H1 (cell line): ENCODE results near the gene STX11. TPM values are rescaled to one million over a fixed set of nuclear protein-coding genes. Genes with fewer than 3 reads are reported as not detected.

Source experiments
- CTCF ChIA-PET: fragments of 300-600 bp; sonication (Branson Sonifier 250); formaldehyde crosslinking; loops from one replicate; lab custom pipeline; 2021; ENCODE audit not compliant: partially characterized antibody; lab: Charles Lee
- POLR2A ChIA-PET: fragments of 300-600 bp; sonication (Branson Sonifier 250); formaldehyde crosslinking; loops from one replicate; lab custom pipeline; 2021; ENCODE audit warnings: inconsistent platforms; ENCODE audit not compliant: partially characterized antibody; lab: Charles Lee
- DNase-seq, 2 experiments: peaks; one replicate each; pipeline versions ENCODE4 v3.0.0 to v3.0.0-alpha.2; 2010 to 2022; ENCODE audit warnings: low spot score in 2 of 2, low read depth in 1 of 2, mixed read lengths in 1 of 2
- FAIRE-seq: peaks from 2 replicates; lab custom pipeline; 2011; peaks lifted over from hg19 to GRCh38; lab: Jason Lieb, UNC
- H2AFZ ChIP-seq: 2 replicates; pipeline ENCODE4 v1.8.1; 2012; ENCODE audit warnings: low read length, inconsistent platforms
- H2AK5ac ChIP-seq: 2 replicates; pipeline ENCODE4 v1.6.1; 2013; ENCODE audit warnings: low read depth, low read length
- H2BK120ac ChIP-seq: replicated peaks from 2 replicates; pipeline ENCODE3; 2013; ENCODE audit warnings: low read depth, low read length, inconsistent platforms
- H2BK12ac ChIP-seq: 2 replicates; pipeline ENCODE4 v1.6.1; 2013; ENCODE audit warnings: low read depth, low read length
- H2BK15ac ChIP-seq: 2 replicates; pipeline ENCODE4 v1.6.1; 2013; ENCODE audit warnings: low read length
- H2BK20ac ChIP-seq: 2 replicates; pipeline ENCODE4 v1.6.1; 2013; ENCODE audit warnings: low read length
- H2BK5ac ChIP-seq: 2 replicates; pipeline ENCODE4 v1.6.1; 2013; ENCODE audit warnings: low read depth, low read length
- H3K14ac ChIP-seq: 2 replicates; pipeline ENCODE4 v1.6.1; 2013; ENCODE audit warnings: inconsistent platforms; ENCODE audit not compliant: insufficient read length
- H3K18ac ChIP-seq: 2 replicates; pipeline ENCODE4 v1.6.1; 2013; ENCODE audit warnings: low read length; ENCODE audit errors: extremely low read depth
- H3K23ac ChIP-seq: 2 replicates; pipeline ENCODE4 v1.6.1; 2013; ENCODE audit warnings: inconsistent platforms; ENCODE audit not compliant: insufficient read length
- H3K23me2 ChIP-seq: 2 replicates; pipeline ENCODE4 v1.6.1; 2013; ENCODE audit warnings: low read depth, low read length
- H3K27ac ChIP-seq: 2 replicates; pipeline ENCODE4 v1.6.1; 2011; ENCODE audit warnings: low read depth, low read length, inconsistent platforms
- H3K27me3 ChIP-seq, 4 experiments: replicated peaks in 1 of 4; 1 replicate in 1 of 4; 2 replicates in 3 of 4; pipeline versions ENCODE4 v1.6.1 to v1.8.1; 2011 to 2013; ENCODE audit warnings: low read length in 3 of 4, mild to moderate bottlenecking in 3 of 4, inconsistent platforms in 2 of 4, mixed read lengths in 2 of 4, moderate library complexity in 1 of 4; ENCODE audit not compliant: control insufficient read depth in 3 of 4, insufficient read depth in 3 of 4; ENCODE audit errors: extremely low read depth in 1 of 4
- H3K36me3 ChIP-seq, 4 experiments: 2 replicates each; pipeline versions ENCODE4 v1.6.1 to v1.8.1; 2011 to 2013; ENCODE audit warnings: mild to moderate bottlenecking in 4 of 4, low read length in 3 of 4, moderate library complexity in 2 of 4, control low read depth in 1 of 4, inconsistent platforms in 1 of 4; ENCODE audit not compliant: insufficient read depth in 4 of 4, control insufficient read depth in 2 of 4
- H3K4ac ChIP-seq: replicated peaks from 2 replicates; pipeline ENCODE3; 2013; ENCODE audit warnings: low read length, low read depth, mixed read lengths, inconsistent platforms; ENCODE audit not compliant: insufficient read length
- H3K4me1 ChIP-seq, 4 experiments: replicated peaks in 1 of 4; 1 replicate in 1 of 4; 2 replicates in 3 of 4; pipeline versions ENCODE4 v1.6.1 to v1.8.1; 2011 to 2013; ENCODE audit warnings: low read length in 3 of 4, inconsistent platforms in 2 of 4, mixed read lengths in 1 of 4; ENCODE audit not compliant: insufficient read depth in 4 of 4, control insufficient read depth in 3 of 4
- H3K4me2 ChIP-seq, 2 experiments: 2 replicates each; pipeline versions ENCODE4 v1.6.1 to v1.8.1; 2011 to 2013; ENCODE audit warnings: low read depth in 2 of 2, low read length in 2 of 2, control low read depth in 1 of 2, inconsistent platforms in 1 of 2, mild to moderate bottlenecking in 1 of 2; ENCODE audit not compliant: insufficient read depth in 1 of 2
- H3K4me3 ChIP-seq, 4 experiments: fragments of 200-600, 300-600 bp in 1 of 4; sonication (generic), shearing (Covaris generic), sonication (Bioruptor Twin) in 1 of 4; 2 replicates each; pipeline versions ENCODE4 v1.5.1 to v1.8.1; 2011 to 2016; ENCODE audit warnings: low read length in 4 of 4, low read depth in 3 of 4, control low read depth in 2 of 4, inconsistent platforms in 2 of 4, mild to moderate bottlenecking in 2 of 4, mixed read lengths in 1 of 4, moderate library complexity in 1 of 4; ENCODE audit not compliant: insufficient read depth in 2 of 4; ENCODE audit errors: extremely low read depth in 1 of 4
- H3K56ac ChIP-seq: replicated peaks from 2 replicates; pipeline ENCODE3; 2013; ENCODE audit warnings: low read depth, mild to moderate bottlenecking, mixed read lengths, low read length, inconsistent platforms; ENCODE audit not compliant: insufficient read length
- H3K79me1 ChIP-seq: 2 replicates; pipeline ENCODE4 v1.6.1; 2013; ENCODE audit warnings: low read depth, low read length, control low read depth
- H3K79me2 ChIP-seq, 2 experiments: 2 replicates each; pipeline versions ENCODE4 v1.6.1 to v1.8.1; 2012 to 2013; ENCODE audit warnings: low read length in 2 of 2, mild to moderate bottlenecking in 2 of 2, inconsistent platforms in 1 of 2; ENCODE audit not compliant: insufficient read depth in 2 of 2, control insufficient read depth in 1 of 2
- H3K9ac ChIP-seq, 4 experiments: replicated peaks in 1 of 4; 1 replicate in 1 of 4; 2 replicates in 3 of 4; pipeline versions ENCODE4 v1.6.1 to v1.8.1; 2011 to 2013; ENCODE audit warnings: low read depth in 3 of 4, low read length in 3 of 4, control low read depth in 2 of 4, mild to moderate bottlenecking in 2 of 4, moderate library complexity in 2 of 4, inconsistent platforms in 1 of 4; ENCODE audit errors: extremely low read depth in 1 of 4
- H3K9me3 ChIP-seq, 2 experiments: 2 replicates each; pipeline versions ENCODE4 v1.6.1 to v1.8.1; 2012 to 2013; ENCODE audit warnings: mild to moderate bottlenecking in 2 of 2, moderate library complexity in 2 of 2, control low read depth in 1 of 2, inconsistent platforms in 1 of 2, low read depth in 1 of 2, low read length in 1 of 2, mixed read lengths in 1 of 2; ENCODE audit not compliant: insufficient read depth in 2 of 2
- H4K20me1 ChIP-seq, 2 experiments: replicated peaks in 1 of 2; 2 replicates each; pipeline versions ENCODE3 to v1.8.1; 2011 to 2013; ENCODE audit warnings: inconsistent platforms in 2 of 2, low read length in 2 of 2, mild to moderate bottlenecking in 1 of 2; ENCODE audit not compliant: insufficient read depth in 2 of 2, control insufficient read depth in 1 of 2
- H4K5ac ChIP-seq: 2 replicates; pipeline ENCODE4 v1.6.1; 2013; ENCODE audit warnings: low read length, low read depth, mixed read lengths, inconsistent platforms; ENCODE audit not compliant: insufficient read length
- H4K8ac ChIP-seq: 2 replicates; pipeline ENCODE4 v1.8.0; 2013; ENCODE audit warnings: mild to moderate bottlenecking, moderate library complexity, low read length, inconsistent platforms; ENCODE audit not compliant: insufficient read depth; ENCODE audit errors: extremely low read depth
- H4K91ac ChIP-seq: replicated peaks from 2 replicates; pipeline ENCODE3; 2013; ENCODE audit warnings: low read length, mixed read lengths, inconsistent platforms; ENCODE audit not compliant: insufficient read length
- BACH1 ChIP-seq: IDR thresholded peaks from 2 replicates; pipeline ENCODE4 v1.6.1; 2012; ENCODE audit warnings: low read length, improper control_type of control experiment
- CHD1 ChIP-seq: IDR thresholded peaks from 2 replicates; pipeline ENCODE4 v1.6.1; 2012; ENCODE audit warnings: low read depth, low read length, improper control_type of control experiment
- CHD2 ChIP-seq: IDR thresholded peaks from 2 replicates; pipeline ENCODE4 v1.6.1; 2012; ENCODE audit warnings: low read length, improper control_type of control experiment
- GABPA ChIP-seq: IDR thresholded peaks from 2 replicates; pipeline ENCODE4 v1.6.1; 2011; ENCODE audit warnings: mild to moderate bottlenecking, low read length, moderate library complexity, borderline replicate concordance; ENCODE audit not compliant: insufficient read depth
- HDAC2 ChIP-seq, 2 experiments: fragments of 300-600 bp in 1 of 2; sonication (generic) in 1 of 2; IDR thresholded peaks; 2 replicates each; pipeline ENCODE4 v1.6.1; 2011 to 2012; ENCODE audit warnings: low read depth in 2 of 2, low read length in 2 of 2, mild to moderate bottlenecking in 2 of 2, moderate library complexity in 2 of 2, borderline replicate concordance in 1 of 2, inconsistent platforms in 1 of 2
- KDM4A ChIP-seq: IDR thresholded peaks from one replicate; pipeline ENCODE4 v1.7.1; 2012; ENCODE audit warnings: low read depth, mild to moderate bottlenecking, moderate library complexity, low read length, inconsistent platforms; ENCODE audit not compliant: severe bottlenecking
- PHF8 ChIP-seq: fragments of 200-600 bp; sonication (generic); conservative IDR thresholded peaks from 2 replicates; pipeline ENCODE4 v1.7.1; 2012; ENCODE audit warnings: low read depth, mild to moderate bottlenecking, inconsistent platforms, low read length, moderate library complexity
- POLR2A ChIP-seq, 2 experiments: IDR thresholded peaks; 1 replicate in 1 of 2; 2 replicates in 1 of 2; pipeline ENCODE4 v1.6.1; 2011; ENCODE audit warnings: low read depth in 2 of 2, low read length in 2 of 2, mild to moderate bottlenecking in 2 of 2; ENCODE audit errors: control extremely low read depth in 1 of 2
- SAP30 ChIP-seq: fragments of 300-600 bp; sonication (generic); IDR thresholded peaks from 2 replicates; pipeline ENCODE4 v1.7.1; 2012; ENCODE audit warnings: low read length, moderate library complexity, mild to moderate bottlenecking, inconsistent platforms; ENCODE audit not compliant: insufficient read depth, insufficient replicate concordance
- SIN3A ChIP-seq, 2 experiments: IDR thresholded peaks in 1 of 2; conservative IDR thresholded peaks in 1 of 2; 2 replicates each; pipeline ENCODE4 v1.6.1; 2011 to 2012; ENCODE audit warnings: low read length in 2 of 2, improper control_type of control experiment in 1 of 2, low read depth in 1 of 2, mild to moderate bottlenecking in 1 of 2
- YY1 ChIP-seq: IDR thresholded peaks from 2 replicates; pipeline ENCODE4 v1.6.1; 2011; ENCODE audit warnings: low read depth, mild to moderate bottlenecking, low read length
- WGBS, 2 experiments: shearing (Covaris generic) in 1 of 2; methylation state at CpG; one replicate each; pipeline versions ENCODE4 v1.1.6 to v1.1.7; 2013 to 2015; ENCODE audit warnings: low lambda C conversion rate in 2 of 2, mixed read lengths in 2 of 2, inconsistent platforms in 1 of 2, low coverage in 1 of 2, missing lambda C conversion rate in 1 of 2; ENCODE audit not compliant: insufficient replicate concordance in 2 of 2, insufficient coverage in 1 of 2, insufficient read length in 1 of 2; ENCODE audit errors: extremely low coverage in 1 of 2, missing lambda C conversion rate in 1 of 2; 5-methylcytosine and 5-hydroxymethylcytosine counted together
- polyA plus RNA-seq, 7 experiments: library from polyadenylated mRNA; depleted of rRNA in 3 of 7; stranded (reverse) in 5 of 7; unstranded in 2 of 7; fragments of >200 nt in 5 of 7; fragments of 200-250 nt in 2 of 7; gene quantifications; 1 replicate in 5 of 7; 2 replicates in 1 of 7; 4 replicates in 1 of 7; pipeline versions ENCODE4 v1.2.1 to v1.2.3, GENCODE V29; 2011 to 2013; ENCODE audit warnings: missing spikeins in 2 of 7, mixed read lengths in 2 of 7
- total RNA-seq: library from RNA; stranded (reverse); fragmentation: NEBNext Ultra II Directional; extraction: Animal tissue kit (Norgen Biotek cat#: 25700); gene quantifications from 2 replicates; pipeline ENCODE4 v1.2.1, GENCODE V29; 2021

STX11 gene
- total and polyA plus RNA-seq, 2 of the 8 experiments (the other 6 are each of a cell fraction or from before 2014, with no cell fraction given), result 0.15 to 0.34 TPM

GRCh38 chr6:144139817-144140216 is 10.5 kb upstream of the STX11 start:
- Histone ChIP-seq H3K9ac (no peak overlapping the region), H2AK5ac (no peak overlapping the region), H3K4me2 (no peak overlapping the region), H2BK5ac (no peak overlapping the region), H3K9me3 (no peaks in the 10 kb centered on the region), H3K56ac (no peak overlapping the region), H3K14ac (no peak overlapping the region), H4K91ac (no peak overlapping the region), H3K23ac (no peak overlapping the region), H3K18ac (no peak overlapping the region), H3K4ac (no peak overlapping the region), H3K4me1 (no peaks in the 10 kb centered on the region), H2BK15ac (no peak overlapping the region), H3K23me2 (no peaks in the 10 kb centered on the region), H4K5ac (no peak overlapping the region), H3K4me3 (no peak overlapping the region), H2BK20ac (no peak overlapping the region), H2BK12ac (no peak overlapping the region), H4K8ac (no peak overlapping the region), H2AFZ (no peak overlapping the region), H3K27ac (no peak overlapping the region), H3K36me3 (no peaks in the 10 kb centered on the region), H4K20me1 (no peaks in the 10 kb centered on the region), H3K79me1 (no peaks in the 10 kb centered on the region; the same call in 1 of the 2 replicates), H2BK120ac (no peak overlapping the region), H3K27me3 (no peaks in the 10 kb centered on the region), H3K79me2 (no peaks in the 10 kb centered on the region)
- no peak for DNase-seq
- FAIRE-seq, result no peak
- 91% methylated on average over 3 of the region's 3 CpGs; no CpG with 5 or more reads in 1 of the 2 experiments for WGBS, 2 experiments
- CTCF ChIA-PET, result interaction anchor here (0.8 to 1.8 kb wide), 4 partner anchors 10 to 187 kb away, joined by 3 to 4 read pairs (median 3); no protein-coding TSS in a partner anchor
- POLR2A ChIA-PET, result no interaction called here
- TF ChIP-seq BACH1 (no peak), SAP30 (no peak), GABPA (no peak), POLR2A (IDR thresholded peaks at IDR 0.05; ENCODE audit: control extremely low read depth in 1 of 2, low read depth in 2 of 2, low read length in 2 of 2) (no peak), KDM4A (no peak), YY1 (no peak), SIN3A (conservative IDR thresholded peaks at IDR 0.05 in 1 of 2, IDR thresholded peaks at IDR 0.05 in 1 of 2; ENCODE audit: low read depth in 1 of 2, low read length in 2 of 2) (no peak), CHD1 (no peak), PHF8 (no peak), CHD2 (no peak), HDAC2 (IDR thresholded peaks at IDR 0.05; ENCODE audit: borderline replicate concordance in 1 of 2, low read depth in 2 of 2, low read length in 2 of 2) (no peak)
